Cardiac muscle cell (in vitro differentiated cells and primary cell): ENCODE measurements around the gene GRIP1. TPM values are rescaled to one million over a fixed set of nuclear protein-coding genes. Genes with fewer than 3 reads are reported as not detected.

Experiments used
- DNase-seq, 2 donors: peaks; one replicate each; pipeline versions ENCODE4 v3.0.0 to v3.0.0-alpha.2; 2010 to 2017; ENCODE audit warnings: low read depth in 1 of 2, low spot score in 1 of 2
- H3K27ac ChIP-seq: fragments of 200-600 bp; sonication (generic); 2 replicates; pipeline ENCODE4 v1.5.1; 2016
- H3K27me3 ChIP-seq: fragments of 200-600 bp; sonication (generic); 2 replicates; pipeline ENCODE4 v1.6.0; 2016; ENCODE audit warnings: control low read depth
- H3K36me3 ChIP-seq: fragments of 200-600 bp; sonication (generic); 2 replicates; pipeline ENCODE4 v1.5.1; 2016; ENCODE audit warnings: control low read depth
- H3K4me1 ChIP-seq: fragments of 200-600 bp; sonication (generic); 2 replicates; pipeline ENCODE4 v1.8.1; 2017; ENCODE audit warnings: low read depth, mild to moderate bottlenecking, mixed run types
- H3K4me3 ChIP-seq: fragments of 200-600 bp; sonication (generic); 2 replicates; pipeline ENCODE4 v1.5.1; 2016; ENCODE audit warnings: mild to moderate bottlenecking
- H3K9me3 ChIP-seq: fragments of 200-600 bp; sonication (generic); 2 replicates; pipeline ENCODE4 v1.5.1; 2017; ENCODE audit warnings: low read depth, mild to moderate bottlenecking, control low read depth
- CTCF ChIP-seq: IDR thresholded peaks from 2 replicates; pipeline ENCODE4 v1.5.1; 2012; ENCODE audit warnings: low read depth, mild to moderate bottlenecking, low read length
- polyA plus RNA-seq: library from polyadenylated mRNA; unstranded; fragments of >200 nt; fragmentation: Nextera tagmentation; extraction: Ambion mirVana; gene quantifications from 2 replicates; pipeline ENCODE4 v1.2.1, GENCODE V29; 2016
- total RNA-seq: library from RNA; depleted of rRNA; stranded (reverse); fragments of >200 nt; gene quantifications from 2 replicates; pipeline ENCODE4 v1.2.3, GENCODE V29; 2016

Gene GRIP1
- total and polyA plus RNA-seq, 2 experiments from 2014 or later, result 2.6 to 5.2 TPM

GRCh38 chr12:66493819-66494218 is 185.1 kb downstream of the GRIP1 start:
- no peak for DNase-seq
- Histone ChIP-seq H3K4me3 (no peak overlapping the region), H3K4me1 (no peaks in the 10 kb centered on the region), H3K27me3 (no peaks in the 10 kb centered on the region), H3K36me3 (no peaks in the 10 kb centered on the region), H3K27ac (no peak overlapping the region), H3K9me3 (no peaks in the 10 kb centered on the region)
- TF ChIP-seq CTCF, result no peak

DNA sequence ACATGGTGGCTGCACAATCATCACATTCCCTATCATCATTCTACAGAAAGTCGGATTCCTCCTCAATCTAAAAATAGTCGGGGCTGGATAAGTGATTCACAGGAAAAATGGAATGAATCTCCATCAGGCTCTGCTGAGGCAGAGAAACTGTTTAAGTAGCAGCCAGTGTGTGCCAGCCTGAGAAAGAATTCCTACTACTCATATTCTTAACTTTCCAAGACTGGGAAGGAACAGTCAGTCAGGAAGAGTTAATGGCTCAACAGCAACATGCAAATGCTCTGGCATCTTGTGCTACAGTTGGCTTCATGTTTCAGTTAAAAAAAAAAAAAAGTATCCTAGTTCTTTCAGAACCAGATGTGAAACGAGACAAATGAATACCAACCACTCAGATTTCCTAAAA is 187.0 kb downstream of the GRIP1 start:
- Histone ChIP-seq H3K27me3 (no peaks in the 10 kb centered on the region), H3K27ac (no peak overlapping the region), H3K36me3 (no peaks in the 10 kb centered on the region), H3K9me3 (no peaks in the 10 kb centered on the region), H3K4me1 (no peaks in the 10 kb centered on the region), H3K4me3 (no peak overlapping the region)
- DNase-seq, result no peak
- TF ChIP-seq CTCF, result no peak

DNA sequence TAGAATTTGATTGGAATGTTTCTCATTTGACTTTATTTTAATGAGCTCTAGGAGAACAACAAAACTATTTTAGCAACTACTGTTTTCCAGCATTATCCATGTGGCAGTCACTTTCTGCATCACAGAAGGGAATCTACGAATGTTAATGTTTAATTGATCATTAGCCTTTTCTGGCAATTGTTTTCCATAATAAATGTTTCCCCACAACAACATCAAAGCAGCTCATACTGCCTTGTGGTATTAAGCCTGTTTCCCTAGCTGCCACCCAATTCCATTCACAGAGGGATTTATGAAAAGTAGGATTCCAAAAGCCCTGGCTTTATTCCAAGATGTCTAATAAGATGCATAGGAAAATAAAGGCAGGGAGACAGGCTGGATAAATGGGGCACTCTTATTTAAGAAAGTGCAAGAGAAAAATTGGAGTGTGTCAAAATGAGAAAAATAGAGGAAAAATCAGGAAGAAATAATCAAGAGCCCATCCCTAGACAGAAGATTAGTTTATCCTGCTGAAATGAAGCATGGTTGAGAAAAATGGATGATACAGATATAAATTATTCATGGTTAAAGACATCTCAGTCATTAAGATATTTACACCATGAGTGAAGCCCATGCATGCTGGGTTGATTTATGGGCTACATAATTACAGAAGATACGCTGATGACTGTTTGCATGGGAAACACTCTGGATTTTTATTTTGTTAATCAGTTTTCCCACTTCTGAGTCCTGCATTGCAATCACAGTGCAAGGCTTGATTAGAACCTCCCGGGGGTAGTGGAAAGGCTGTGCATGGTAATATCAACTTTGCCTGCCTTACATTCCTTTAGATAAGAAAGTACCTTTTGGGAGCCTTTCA is 196.3 kb downstream of the GRIP1 start:
- peak in 1 of 2 donors; percentile 23 for DNase-seq
- H3K4me1 ChIP-seq, result peaks cover 3% of the 10 kb centered on the region
- H3K27me3 ChIP-seq, result no peaks in the 10 kb centered on the region
- H3K4me3 ChIP-seq, result no peak overlapping the region
- H3K9me3 ChIP-seq, result no peaks in the 10 kb centered on the region
- TF ChIP-seq CTCF, result no peak
- H3K27ac ChIP-seq, result no peak overlapping the region
- H3K36me3 ChIP-seq, result no peaks in the 10 kb centered on the region

- Histone ChIP-seq H3K4me1 (no peaks in the 10 kb centered on the region), H3K27me3 (no peaks in the 10 kb centered on the region), H3K27ac (no peak overlapping the region), H3K4me3 (no peak overlapping the region), H3K9me3 (no peaks in the 10 kb centered on the region), H3K36me3 (no peaks in the 10 kb centered on the region)
- TF ChIP-seq CTCF, result no peak
- peak in 1 of 2 donors; percentile 13 for DNase-seq
Measured at GRCh38 chr12:66467932-66468331, 210.9 kb downstream of the GRIP1 start.

DNA sequence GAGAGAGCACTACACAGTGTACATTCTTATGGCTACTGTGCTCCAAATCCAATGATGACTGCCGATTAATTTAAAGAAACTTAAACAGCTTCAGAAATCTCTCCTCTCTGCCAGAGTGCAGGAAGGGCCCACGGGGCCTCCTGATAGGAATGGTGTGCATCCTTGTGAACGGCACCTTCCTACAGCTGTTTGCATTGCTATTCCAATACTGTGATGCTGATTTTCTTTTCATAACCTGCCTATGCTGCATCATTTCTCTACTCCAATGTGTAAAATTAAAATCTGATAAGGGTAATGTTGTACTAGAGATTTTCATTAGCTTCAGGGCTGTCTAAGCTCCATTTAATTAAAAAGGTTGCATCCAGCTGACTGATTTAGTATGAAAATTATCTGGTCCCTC is 217.5 kb downstream of the GRIP1 start:
- Histone ChIP-seq H3K27ac (no peak overlapping the region), H3K4me1 (no peaks in the 10 kb centered on the region), H3K36me3 (no peaks in the 10 kb centered on the region), H3K4me3 (no peak overlapping the region), H3K27me3 (no peaks in the 10 kb centered on the region), H3K9me3 (no peaks in the 10 kb centered on the region)
- no peak for DNase-seq
- no peak for TF ChIP-seq CTCF
